GM12878 (cell line): ENCODE data around the gene FBXO15. TPM values are rescaled to one million over a fixed set of nuclear protein-coding genes. Genes with fewer than 3 reads are reported as not detected.

Experiments used
- ATAC-seq: fragments of 200-7000 bp; cut with Tn5 transposase; 3 replicates; pipeline ENCODE4 v1.9.1; 2020; ENCODE audit warnings: mild to moderate bottlenecking, moderate library complexity
- BruUV-seq: library from RNA; stranded (reverse); fragments of 400-500 nt; replicated peaks from 2 replicates; lab custom pipeline; 2021; lab: Mats Ljungman, UMichigan
- CTCF ChIA-PET: fragments of 300-600 bp; sonication (Branson Sonifier 250); formaldehyde crosslinking; extraction: SDS; loops from one replicate; lab custom pipeline; 2021; ENCODE audit warnings: inconsistent platforms; lab: Yijun Ruan, JAX
- POLR2A ChIA-PET: fragments of 350-600 bp; formaldehyde crosslinking; extraction: SDS; loops from one replicate; lab custom pipeline; 2021; ENCODE audit warnings: inconsistent platforms; lab: Charles Lee
- RAD21 ChIA-PET: fragments of 300-600 bp; sonication (Branson Sonifier 250); formaldehyde crosslinking; loops from one replicate; lab custom pipeline; 2023; ENCODE audit warnings: antibody characterized with exemption; ENCODE audit not compliant: unreplicated experiment; lab: Charles Lee
- SMC1A ChIA-PET: fragments of 300-600 bp; sonication (Branson Sonifier 250); formaldehyde crosslinking; loops from one replicate; lab custom pipeline; 2023; ENCODE audit not compliant: unreplicated experiment, uncharacterized antibody; lab: Charles Lee
- DNase-seq: peaks from one replicate; pipeline ENCODE4 v3.0.0-alpha.2; 2011; ENCODE audit warnings: low read depth, low spot score
- FAIRE-seq: peaks from 3 replicates; lab custom pipeline; 2011; peaks lifted over from hg19 to GRCh38; lab: Jason Lieb, UNC
- H2AFZ ChIP-seq: 2 replicates; pipeline ENCODE4 v1.6.0; 2011; ENCODE audit warnings: low read depth, low read length, control low read depth; ENCODE audit not compliant: control insufficient read depth
- H3K27ac ChIP-seq: 2 replicates; pipeline ENCODE4 v1.5.1; 2011; ENCODE audit warnings: control low read depth; ENCODE audit not compliant: control insufficient read depth, insufficient read depth
- H3K27me3 ChIP-seq, 2 experiments: replicated peaks in 1 of 2; 2 replicates each; pipeline versions ENCODE4 v1.6.0 to v1.6.1; 2011; ENCODE audit warnings: low read length in 1 of 2; ENCODE audit not compliant: control insufficient read depth in 2 of 2, insufficient read depth in 2 of 2
- H3K36me3 ChIP-seq, 2 experiments: 2 replicates each; pipeline ENCODE4 v1.5.1; 2011; ENCODE audit warnings: low read length in 1 of 2; ENCODE audit not compliant: control insufficient read depth in 2 of 2, insufficient read depth in 2 of 2
- H3K4me1 ChIP-seq: 2 replicates; pipeline ENCODE4 v1.6.1; 2011; ENCODE audit warnings: mild to moderate bottlenecking, low read length, moderate library complexity, mixed read lengths; ENCODE audit not compliant: control insufficient read depth, insufficient read depth
- H3K4me2 ChIP-seq: 2 replicates; pipeline ENCODE4 v1.6.0; 2011; ENCODE audit warnings: control low read depth; ENCODE audit not compliant: control insufficient read depth, insufficient read depth
- H3K4me3 ChIP-seq: fragments of 200-600 bp; sonication (generic); 2 replicates; pipeline ENCODE4 v1.5.1; 2016
- H3K79me2 ChIP-seq: 2 replicates; pipeline ENCODE4 v1.6.0; 2011; ENCODE audit warnings: low read length; ENCODE audit not compliant: control insufficient read depth, insufficient read depth
- H3K9ac ChIP-seq: 2 replicates; pipeline ENCODE4 v1.8.0; 2011; ENCODE audit warnings: low read length, control low read depth, mixed read lengths; ENCODE audit not compliant: control insufficient read depth, insufficient read depth
- H3K9me3 ChIP-seq: replicated peaks from 3 replicates; pipeline ENCODE4 v1.5.1; 2011; ENCODE audit warnings: mild to moderate bottlenecking, low read length; ENCODE audit not compliant: control insufficient read depth, insufficient read depth
- H4K20me1 ChIP-seq: 2 replicates; pipeline ENCODE4 v1.6.0; 2011; ENCODE audit not compliant: control insufficient read depth, insufficient read depth
- BCLAF1 ChIP-seq: fragments of 450-650 bp; IDR thresholded peaks from 2 replicates; pipeline ENCODE4 v1.6.1; 2017; ENCODE audit warnings: antibody characterized with exemption, mild to moderate bottlenecking, moderate library complexity
- BHLHE40 ChIP-seq, 2 experiments: fragments of 450-650 bp in 1 of 2; IDR thresholded peaks; 2 replicates each; pipeline ENCODE4 v1.6.1; 2011 to 2017; ENCODE audit warnings: low read depth in 2 of 2, borderline replicate concordance in 1 of 2, improper control_type of control experiment in 1 of 2, low read length in 1 of 2, mild to moderate bottlenecking in 1 of 2
- HSF1 ChIP-seq: fragments of 150-350 bp; IDR thresholded peaks from 2 replicates; pipeline ENCODE4 v1.6.1; 2014; ENCODE audit warnings: mild to moderate bottlenecking, low read depth, low read length
- IKZF1 ChIP-seq: fragments of 450-650 bp; conservative IDR thresholded peaks from 2 replicates; pipeline ENCODE4 v1.6.1; 2017; ENCODE audit warnings: antibody characterized with exemption, mild to moderate bottlenecking
- NFYB ChIP-seq: IDR thresholded peaks from 2 replicates; pipeline ENCODE4 v1.6.1; 2011; ENCODE audit warnings: low read depth, mild to moderate bottlenecking, low read length, improper control_type of control experiment, moderate library complexity; ENCODE audit not compliant: insufficient read depth
- NR2F1 ChIP-seq: fragments of 450-650 bp; conservative IDR thresholded peaks from 2 replicates; pipeline ENCODE4 v1.6.1; 2017; ENCODE audit warnings: mild to moderate bottlenecking
- PAX5 ChIP-seq: IDR thresholded peaks from 2 replicates; pipeline ENCODE4 v1.6.1; 2011; ENCODE audit warnings: low read depth, low read length, borderline replicate concordance
- PAX8 ChIP-seq: fragments of 450-650 bp; IDR thresholded peaks from 2 replicates; pipeline ENCODE4 v1.6.1; 2017; ENCODE audit warnings: mild to moderate bottlenecking, moderate library complexity
- PBX3 ChIP-seq: IDR thresholded peaks from 2 replicates; pipeline ENCODE4 v1.6.1; 2011; ENCODE audit warnings: mild to moderate bottlenecking, low read depth, low read length, moderate library complexity; ENCODE audit not compliant: insufficient replicate concordance
- RAD51 ChIP-seq: fragments of 450-650 bp; IDR thresholded peaks from 2 replicates; pipeline ENCODE4 v1.6.1; 2016; ENCODE audit warnings: moderate library complexity, mild to moderate bottlenecking, inconsistent platforms
- SIX5 ChIP-seq: IDR thresholded peaks from 2 replicates; pipeline ENCODE4 v1.6.1; 2011; ENCODE audit warnings: mild to moderate bottlenecking, low read depth, low read length, moderate library complexity; ENCODE audit not compliant: severe bottlenecking
- STAT3 ChIP-seq: IDR thresholded peaks from 2 replicates; pipeline ENCODE4 v1.6.1; 2011; ENCODE audit warnings: low read depth, low read length, improper control_type of control experiment
- TBL1XR1 ChIP-seq: IDR thresholded peaks from 2 replicates; pipeline ENCODE4 v1.6.1; 2012; ENCODE audit warnings: low read depth, low read length, improper control_type of control experiment
- ZNF384 ChIP-seq: IDR thresholded peaks from 2 replicates; pipeline ENCODE4 v1.6.1; 2012; ENCODE audit warnings: low read depth, mild to moderate bottlenecking, low read length, improper control_type of control experiment, borderline replicate concordance
- WGBS: methylation state at CpG from one replicate; pipeline ENCODE4 v1.1.6; 2016; ENCODE audit warnings: low lambda C conversion rate; ENCODE audit not compliant: insufficient replicate concordance, insufficient coverage; ENCODE audit errors: missing lambda C conversion rate; 5-methylcytosine and 5-hydroxymethylcytosine counted together
- in situ Hi-C: fragments of 300-500 bp; cut with MboI; formaldehyde crosslinking; loops from 9 replicates; pipeline ENCODE4 v1.14.3; 2018; ENCODE audit warnings: mixed read lengths
- intact Hi-C: fragments of 100-400 bp; cut with micrococcal nuclease; formaldehyde crosslinking; loops from one replicate; pipeline ENCODE4 v1.14.2; 2022; ENCODE audit not compliant: unreplicated experiment
- polyA plus RNA-seq, 11 experiments: library from polyadenylated mRNA; depleted of rRNA in 4 of 11; unstranded in 6 of 11; stranded (reverse) in 5 of 11; fragments of >200 nt; fragmentation: Nextera tagmentation in 4 of 11; fragmentation: Illumina TruSeq in 1 of 11; extraction: Ambion mirVana in 4 of 11; extraction: Trizol in 1 of 11; gene quantifications; 1 replicate in 1 of 11; 2 replicates in 10 of 11; pipeline versions ENCODE4 v1.2.1 to v1.2.3, GENCODE V29; 2011 to 2016; ENCODE audit warnings: inconsistent platforms in 2 of 11, missing spikeins in 2 of 11, low read depth in 1 of 11
- total RNA-seq, 4 experiments: library from RNA; depleted of rRNA in 3 of 4; stranded (reverse); fragments of >200 nt in 3 of 4; fragmentation: Illumina TruSeq in 1 of 4; extraction: Trizol in 1 of 4; gene quantifications; 2 replicates each; pipeline versions ENCODE4 v1.2.1 to v1.2.3, GENCODE V29; 2013 to 2021

FBXO15 gene
- total and polyA plus RNA-seq, 10 of the 15 experiments (the other 5 are each of a cell fraction or from before 2014, with no cell fraction given) = 0.06 to 0.90 (median 0.22) TPM; not detected in 3

DNA sequence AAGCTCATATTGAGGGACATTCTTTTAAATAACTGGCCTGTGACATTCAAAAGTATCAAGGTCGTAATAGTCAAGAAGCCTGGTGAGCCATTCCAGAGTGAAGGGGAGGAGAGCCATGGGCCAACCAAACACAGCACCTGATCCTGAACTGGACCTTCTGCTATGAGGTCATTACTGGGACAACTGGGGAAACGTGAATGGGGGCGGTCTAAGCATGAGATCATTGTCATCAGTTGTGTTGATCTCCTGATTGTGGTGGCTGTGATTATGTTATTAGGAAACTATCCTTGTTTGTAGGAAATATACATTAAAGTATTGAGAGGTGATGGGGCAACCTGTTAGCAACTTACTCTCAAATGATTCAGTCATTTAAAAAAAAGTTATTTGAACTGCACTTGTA is 79.3 kb downstream of the FBXO15 start:
- 32% methylated on average over 3 of the region's 3 CpGs for WGBS
- H3K79me2 ChIP-seq = no peaks in the 10 kb centered on the region
- RAD21 ChIA-PET = no interaction called here
- CTCF ChIA-PET = no interaction called here
- SMC1A ChIA-PET = no interaction called here
- no peak overlapping the region for H3K4me2 ChIP-seq
- H3K36me3 ChIP-seq = no peaks in the 10 kb centered on the region
- H3K4me1 ChIP-seq = peaks cover 10% of the 10 kb centered on the region
- FAIRE-seq (no peak), ATAC-seq (no peak), DNase-seq (no peak)
- BruUV-seq = no TSS peak
- no peak overlapping the region for H3K27ac ChIP-seq
- H4K20me1 ChIP-seq = no peaks in the 10 kb centered on the region
- TF ChIP-seq SIX5 (no peak), TBL1XR1 (no peak), ZNF384 (no peak), STAT3 (no peak), IKZF1 (no peak), NFYB (no peak)
- no peak overlapping the region for H3K4me3 ChIP-seq
- H2AFZ ChIP-seq = no peak overlapping the region
- no peak overlapping the region for H3K9ac ChIP-seq
- no peaks in the 10 kb centered on the region for H3K9me3 ChIP-seq
- no peaks in the 10 kb centered on the region; a peak in 1 of 4 replicates for H3K27me3 ChIP-seq
- intact Hi-C loops (no loop called here), in situ Hi-C loops (no loop called here)
- POLR2A ChIA-PET = no interaction called here

- no peak for DNase-seq
- TF ChIP-seq PBX3 (no peak), NR2F1 (no peak), HSF1 (no peak), PAX8 (no peak), BHLHE40 (IDR thresholded peaks at IDR 0.05; ENCODE audit: borderline replicate concordance in 1 of 2, low read depth in 2 of 2, low read length in 1 of 2) (no peak), PAX5 (no peak), BCLAF1 (no peak), RAD51 (no peak)
These were observed 81.6 kb downstream of the FBXO15 start for GRCh38 chr18:74066018-74066417.

More at GRCh38 chr18:74066018-74066417, 81.6 kb downstream of the FBXO15 start:
- POLR2A ChIA-PET = no interaction called here
- CTCF ChIA-PET = no interaction called here
- WGBS = 73% methylated on average over 7 of the region's 7 CpGs
- H3K4me2 ChIP-seq = no peak overlapping the region
- ATAC-seq = no peak
- no peaks in the 10 kb centered on the region for H3K9me3 ChIP-seq
- H3K27me3 ChIP-seq = no peaks in the 10 kb centered on the region; a peak in 1 of 4 replicates
- peaks cover 11% of the 10 kb centered on the region for H3K4me1 ChIP-seq
- intact Hi-C loops (no loop called here), in situ Hi-C loops (no loop called here)
- no peaks in the 10 kb centered on the region for H3K79me2 ChIP-seq
- no peak overlapping the region for H3K4me3 ChIP-seq
- FAIRE-seq = no peak
- BruUV-seq = no TSS peak
- H3K9ac ChIP-seq = no peak overlapping the region
- RAD21 ChIA-PET = no interaction called here
- H4K20me1 ChIP-seq = no peaks in the 10 kb centered on the region
- no peak overlapping the region for H3K27ac ChIP-seq
- H3K36me3 ChIP-seq = no peaks in the 10 kb centered on the region
- SMC1A ChIA-PET = no interaction called here
- H2AFZ ChIP-seq = no peak overlapping the region
